H1 (cell line): Measurements from ENCODE around the gene MAPK8IP3.

Experiments used
- EP300 ChIP-seq, 2 experiments: IDR thresholded peaks; 1 replicate in 1 of 2; 2 replicates in 1 of 2; pipeline ENCODE4 v1.6.1; 2011 to 2012; ENCODE audit warnings: low read depth in 2 of 2, low read length in 2 of 2, mild to moderate bottlenecking in 2 of 2, borderline replicate concordance in 1 of 2, inconsistent platforms in 1 of 2, moderate library complexity in 1 of 2
- GABPA ChIP-seq: IDR thresholded peaks from 2 replicates; pipeline ENCODE4 v1.6.1; 2011; ENCODE audit warnings: mild to moderate bottlenecking, low read length, moderate library complexity, borderline replicate concordance; ENCODE audit not compliant: insufficient read depth
- RFX5 ChIP-seq: IDR thresholded peaks from 2 replicates; pipeline ENCODE4 v1.6.1; 2011; ENCODE audit warnings: low read depth, low read length, improper control_type of control experiment, borderline replicate concordance

DNA sequence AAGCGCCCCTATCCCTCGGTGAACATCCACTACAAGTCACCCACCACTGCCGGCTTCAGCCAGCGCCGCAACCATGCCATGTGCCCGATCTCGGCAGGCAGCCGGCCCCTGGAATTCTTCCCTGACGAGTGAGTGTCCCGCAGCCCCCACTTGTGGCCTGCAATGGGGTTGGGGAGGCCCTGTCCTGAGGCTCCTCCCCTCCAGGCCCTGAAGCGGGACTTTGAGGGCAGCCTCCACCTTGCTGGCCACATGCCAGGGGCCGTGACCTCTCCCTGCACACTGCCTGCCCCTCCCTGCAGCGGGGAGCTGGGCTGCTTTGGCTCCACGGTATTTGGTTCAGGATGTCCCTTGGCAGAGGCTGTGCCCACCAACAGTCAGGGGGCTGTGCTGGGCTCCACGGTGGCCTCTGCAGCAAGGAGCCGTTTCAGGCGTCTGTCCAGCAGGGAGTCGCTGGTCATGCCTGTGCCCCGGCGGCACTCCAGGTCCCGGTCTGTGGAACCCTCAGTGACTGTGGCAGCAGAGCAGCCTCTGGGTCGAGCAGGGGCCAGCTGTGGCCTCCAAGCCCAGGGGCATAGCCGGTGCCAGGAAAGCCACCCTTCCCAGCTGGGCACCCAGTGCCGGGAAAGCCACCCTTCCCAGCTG lies 57.0 kb downstream of the MAPK8IP3 start:
- TF ChIP-seq GABPA, result no peak
- no peak for TF ChIP-seq EP300 (IDR thresholded peaks at IDR 0.05; ENCODE audit: borderline replicate concordance in 1 of 2, low read depth in 2 of 2, low read length in 2 of 2)
- TF ChIP-seq RFX5, result no peak
